Left ventricle myocardium superior (tissue), 1 donor: ENCODE data around the gene TFDP1. TPM values are rescaled to one million over a fixed set of nuclear protein-coding genes. Genes with fewer than 3 reads are reported as not detected.
"Not testable (repeated sequence)": the region's sequence is repeated elsewhere in the genome, so short reads cannot be mapped to it uniquely, and the experiment has no call there.

Source experiments
- ATAC-seq: fragments of 200-7000 bp; cut with Tn5 transposase; one replicate; pipeline ENCODE4 v1.9.1; 2020; ENCODE audit warnings: mild to moderate bottlenecking, moderate library complexity
- DNase-seq: peaks from one replicate; pipeline ENCODE4 v3.0.0-alpha.2; 2020
- intact Hi-C: fragments of 100-400 bp; cut with micrococcal nuclease; formaldehyde crosslinking; loops from one replicate; pipeline ENCODE4 v1.11.0; 2022
- total RNA-seq: library from RNA; stranded (reverse); fragmentation: NEBNext Ultra II Directional; extraction: Animal tissue kit (Norgen Biotek cat#: 25700); gene quantifications from one replicate; pipeline ENCODE4 v1.2.1, GENCODE V29; 2021
- donor health status: DM: no; HTN: yes; CAD: no; lungs with severe emphysema.

TFDP1 gene
- total RNA-seq, 1 donor from 2014 or later: 45.1 TPM

DNA sequence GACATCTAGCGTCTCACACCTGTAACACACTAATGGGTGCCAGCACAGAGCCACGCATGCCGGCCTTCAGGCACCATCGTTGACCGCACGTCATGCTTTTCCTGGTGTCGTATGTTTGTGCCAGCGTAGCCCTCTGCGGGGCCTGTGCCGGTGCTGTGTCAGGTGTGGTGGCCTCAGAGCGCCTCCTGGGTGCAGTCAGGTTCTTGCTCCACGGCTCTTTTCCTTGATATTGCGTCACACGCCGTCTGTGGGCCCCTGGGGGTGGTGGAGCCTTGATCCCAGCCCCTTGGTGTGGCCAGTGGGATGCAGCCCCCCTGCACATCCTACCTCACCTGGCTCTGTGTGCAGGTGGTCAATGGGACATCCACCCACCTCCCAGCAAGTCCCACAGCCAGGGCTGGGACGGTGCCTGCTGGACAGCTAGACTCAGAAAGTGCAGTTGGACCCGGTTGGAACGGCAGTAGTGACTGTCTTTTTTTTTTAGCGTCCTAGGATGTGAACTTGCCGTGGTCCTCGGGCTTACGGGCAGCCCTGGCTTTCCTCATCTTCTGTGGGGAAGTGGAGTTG, 24.5 kb downstream of the TFDP1 start:
- ATAC-seq: no peak
- intact Hi-C loops: no loop called here
- no peak for DNase-seq

DNA sequence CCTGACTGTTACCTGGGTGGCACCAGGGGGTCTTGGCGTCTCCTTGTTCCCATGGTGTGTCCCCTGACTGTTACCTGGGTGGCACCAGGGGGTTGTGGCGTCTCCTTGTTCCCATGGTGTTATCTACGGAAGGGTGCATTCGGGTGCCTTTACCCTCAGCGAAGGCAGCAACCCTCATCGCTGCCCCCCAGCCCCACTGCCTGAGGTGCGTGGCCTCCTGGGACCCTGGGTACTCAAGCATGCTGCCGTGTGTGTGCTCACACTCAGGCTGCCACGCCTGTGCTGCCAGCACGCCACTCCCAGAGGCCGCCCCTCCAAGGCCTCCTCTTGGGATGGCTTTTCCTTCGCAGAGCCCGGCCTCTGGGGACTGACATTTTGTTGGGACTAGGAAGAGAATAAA, 25.1 kb downstream of the TFDP1 start:
- DNase-seq (no peak), ATAC-seq (no peak)
- intact Hi-C loops: no loop called here

DNA sequence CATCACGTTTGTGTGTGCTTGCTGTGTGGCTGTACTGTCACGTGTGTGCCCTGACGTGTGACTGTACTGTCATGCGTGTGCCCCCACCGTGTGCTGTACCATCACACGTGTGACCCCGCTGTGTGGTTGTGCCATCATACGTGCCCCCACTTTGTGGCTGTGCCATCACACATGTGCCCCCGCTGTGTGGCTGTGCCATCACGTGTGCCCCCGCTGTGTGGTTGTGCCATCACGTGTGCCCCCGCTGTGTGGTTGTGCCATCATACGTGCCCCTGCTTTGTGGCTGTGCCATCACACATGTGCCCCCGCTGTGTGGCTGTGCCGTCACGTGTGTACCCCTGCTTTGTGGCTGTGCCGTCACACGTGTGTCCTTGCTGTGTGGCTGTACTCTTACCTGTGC, 25.7 kb downstream of the TFDP1 start:
- intact Hi-C loops: no loop called here
- ATAC-seq: no peak
- DNase-seq: no peak

DNA sequence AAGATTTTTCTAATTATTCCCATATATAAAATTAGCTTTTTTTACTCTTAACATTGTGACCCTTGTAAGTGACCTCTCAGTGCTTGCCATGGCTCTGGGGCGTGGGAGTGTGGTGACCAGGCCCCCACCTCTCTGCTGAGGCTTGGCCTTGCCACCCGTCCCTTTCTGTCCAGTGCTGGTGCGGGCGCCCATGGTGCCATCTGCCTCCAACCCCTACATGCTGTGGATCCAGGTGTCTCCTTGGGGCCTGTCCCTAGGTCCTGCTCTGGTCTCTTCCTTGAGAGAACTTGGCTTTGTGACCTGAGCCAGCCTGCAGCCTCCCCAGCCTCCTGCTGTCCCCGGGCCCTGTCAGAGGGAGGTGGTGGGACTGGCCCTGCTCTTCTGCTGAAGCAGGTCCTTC, 27.4 kb downstream of the TFDP1 start:
- ATAC-seq (no peak), DNase-seq (no peak)
- intact Hi-C loops: no loop called here

DNA sequence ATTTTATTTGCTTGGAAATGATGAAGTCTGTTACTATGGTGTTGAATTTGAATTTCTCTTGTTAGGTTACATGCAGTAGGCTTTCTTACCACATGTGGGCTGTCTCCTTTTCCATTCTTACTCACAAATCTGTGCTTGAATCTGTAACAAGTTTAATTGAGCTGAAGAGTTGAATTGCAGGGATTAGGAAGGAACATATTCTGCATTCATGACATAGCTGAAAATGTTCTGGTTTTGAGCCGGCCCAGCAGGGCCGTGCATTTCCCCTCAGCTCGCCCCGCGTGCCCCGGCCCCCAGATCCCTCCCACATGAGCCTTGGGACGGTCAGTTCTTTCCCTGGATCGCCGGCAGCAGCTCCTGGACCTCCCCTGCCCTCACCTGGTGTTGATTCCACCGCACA, 28.1 kb downstream of the TFDP1 start:
- DNase-seq: no peak
- no peak for ATAC-seq
- intact Hi-C loops: no loop called here

DNA sequence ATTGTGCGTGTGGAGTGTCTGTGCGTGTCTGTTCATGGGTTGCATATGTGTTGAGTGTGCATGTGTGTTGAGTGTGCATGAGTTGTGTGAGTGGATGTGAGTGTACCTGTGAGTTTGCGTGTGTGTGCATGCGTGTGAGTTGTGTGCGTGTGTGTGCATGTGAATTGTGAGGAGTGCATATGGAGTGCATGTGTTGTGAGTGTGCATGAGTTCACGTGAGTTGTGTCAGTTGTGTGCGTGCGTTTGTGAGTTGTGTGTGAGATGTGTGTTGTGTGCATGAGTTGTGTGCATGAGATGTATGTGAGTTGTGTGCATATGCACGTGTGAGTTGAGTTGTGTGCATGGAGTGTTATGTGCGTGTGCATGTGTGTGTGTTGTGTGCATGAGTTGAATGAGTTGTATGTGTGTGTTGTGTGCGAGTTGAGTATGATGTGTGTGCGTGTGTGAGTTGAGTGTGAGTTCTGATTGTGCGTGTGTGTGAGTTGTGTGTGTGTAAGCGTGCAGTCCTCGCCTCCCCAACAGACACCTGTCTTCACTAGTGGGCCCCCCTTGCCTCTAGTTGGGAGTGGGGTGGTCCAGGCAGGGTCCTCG, 29.3 kb downstream of the TFDP1 start:
- ATAC-seq (no peak), DNase-seq (no peak)

DNA sequence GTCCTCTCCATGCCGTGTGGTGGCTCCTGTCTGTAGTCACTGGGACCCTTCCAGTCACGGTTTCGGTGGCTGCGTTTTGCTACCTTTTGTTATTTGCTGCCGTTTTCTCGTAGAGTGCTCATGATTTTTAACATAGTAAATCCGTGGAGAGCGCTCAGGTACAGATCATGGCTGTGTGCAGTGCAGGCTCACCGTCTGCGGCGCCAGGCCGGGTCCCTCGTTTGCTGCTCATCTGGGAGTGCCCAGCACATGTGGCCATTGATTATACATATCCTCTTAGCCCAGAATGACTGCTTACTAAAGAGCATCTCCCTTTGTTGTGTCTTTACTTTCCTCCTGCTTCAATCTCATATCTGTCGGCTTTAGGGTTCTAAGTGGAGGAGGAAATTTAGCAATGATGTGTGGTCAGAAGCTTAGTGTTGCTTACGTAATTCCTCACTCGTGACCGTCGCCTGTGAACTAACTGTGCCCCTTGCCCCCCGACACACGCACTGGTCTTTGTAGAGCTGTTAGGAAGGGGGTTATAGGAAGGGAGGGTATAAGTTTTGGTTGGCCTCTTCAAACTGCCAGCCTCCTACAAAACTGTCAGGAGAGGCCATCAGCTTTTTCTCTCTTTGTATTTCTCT, 31.8 kb downstream of the TFDP1 start:
- ATAC-seq (no peak), DNase-seq (peak; percentile 21)
- intact Hi-C loops: no loop called here

More for the DNA sequence above, 29.3 kb downstream of the TFDP1 start:
- intact Hi-C loops: no loop called here

DNA sequence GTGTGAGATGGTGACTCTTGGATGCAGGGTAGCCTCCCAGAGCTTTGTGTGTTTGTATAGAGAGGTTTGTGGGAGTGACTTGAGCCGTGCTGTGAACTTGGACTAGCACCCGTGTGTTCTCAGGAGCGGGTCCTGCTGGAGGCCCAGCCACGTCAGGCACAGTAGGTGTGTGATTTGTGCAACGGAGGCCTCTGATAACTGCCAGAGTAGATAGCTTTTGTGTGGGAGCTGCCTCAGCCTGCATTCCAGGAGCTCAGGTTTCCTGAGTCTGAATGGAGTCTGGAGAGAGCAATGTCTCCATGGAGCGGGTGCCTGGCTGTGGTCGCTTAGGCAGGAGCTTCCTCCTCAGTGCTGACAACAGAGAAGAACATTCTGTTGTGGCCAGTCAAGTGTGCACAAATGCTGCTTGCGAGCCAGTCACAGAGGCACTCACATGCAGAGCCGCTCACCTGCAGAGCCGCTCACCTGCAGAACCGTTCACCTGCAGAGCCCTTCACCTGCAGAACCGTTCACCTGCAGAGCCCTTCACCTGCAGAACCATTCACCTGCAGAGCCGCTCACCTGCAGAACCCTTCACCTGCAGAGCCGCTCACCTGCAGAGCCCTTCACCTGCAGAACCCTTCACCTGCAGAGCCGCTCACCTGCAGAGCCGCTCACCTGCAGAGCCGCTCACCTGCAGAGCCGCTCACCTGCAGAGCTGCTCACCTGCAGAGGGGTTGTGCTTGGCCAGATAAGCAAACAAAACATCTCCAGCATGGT, 32.6 kb downstream of the TFDP1 start:
- DNase-seq (peak; percentile 27), ATAC-seq (peak; percentile 42)
- intact Hi-C loops: no loop called here

DNA sequence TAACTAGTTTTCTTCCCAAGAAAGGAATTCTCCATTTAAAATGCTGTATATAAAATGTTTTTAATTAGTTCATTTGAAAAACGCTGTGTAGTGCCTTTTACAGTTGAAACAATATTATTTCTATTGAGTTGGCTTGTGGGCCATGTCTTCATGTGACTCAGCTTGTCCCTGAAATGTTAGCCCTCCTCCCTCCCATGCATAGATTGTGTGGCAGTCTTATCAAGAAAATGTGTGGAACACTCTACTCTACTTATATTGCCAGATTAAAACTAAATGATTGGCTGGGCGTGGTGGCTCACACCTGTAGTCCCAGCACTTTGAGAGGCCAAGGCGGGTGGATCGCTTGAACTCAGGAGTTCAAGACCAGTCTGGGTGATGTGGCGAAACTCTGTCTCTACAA, 33.4 kb downstream of the TFDP1 start:
- intact Hi-C loops: no loop called here
- DNase-seq: peak; percentile 6
- no peak for ATAC-seq

DNA sequence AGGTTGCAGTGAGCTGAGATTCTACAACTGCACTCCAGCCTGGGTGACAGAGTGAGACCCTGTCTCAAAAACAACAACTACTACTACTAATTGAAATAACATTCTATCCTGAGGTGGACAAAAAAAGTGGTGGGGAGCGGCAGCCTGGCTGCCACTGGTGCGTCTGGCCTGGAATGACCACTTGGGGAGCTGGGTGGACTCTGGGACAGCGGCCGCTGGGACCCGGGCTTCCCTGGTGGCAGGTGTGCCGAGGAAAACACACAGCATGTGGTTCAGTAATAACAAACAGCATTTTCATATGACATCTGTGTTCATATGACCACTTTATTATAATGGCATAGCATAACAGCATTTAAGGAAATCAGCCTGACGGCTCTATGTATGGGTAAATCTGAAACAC, 33.9 kb downstream of the TFDP1 start:
- DNase-seq (peak; percentile 9), ATAC-seq (no peak)
- intact Hi-C loops: no loop called here

DNA sequence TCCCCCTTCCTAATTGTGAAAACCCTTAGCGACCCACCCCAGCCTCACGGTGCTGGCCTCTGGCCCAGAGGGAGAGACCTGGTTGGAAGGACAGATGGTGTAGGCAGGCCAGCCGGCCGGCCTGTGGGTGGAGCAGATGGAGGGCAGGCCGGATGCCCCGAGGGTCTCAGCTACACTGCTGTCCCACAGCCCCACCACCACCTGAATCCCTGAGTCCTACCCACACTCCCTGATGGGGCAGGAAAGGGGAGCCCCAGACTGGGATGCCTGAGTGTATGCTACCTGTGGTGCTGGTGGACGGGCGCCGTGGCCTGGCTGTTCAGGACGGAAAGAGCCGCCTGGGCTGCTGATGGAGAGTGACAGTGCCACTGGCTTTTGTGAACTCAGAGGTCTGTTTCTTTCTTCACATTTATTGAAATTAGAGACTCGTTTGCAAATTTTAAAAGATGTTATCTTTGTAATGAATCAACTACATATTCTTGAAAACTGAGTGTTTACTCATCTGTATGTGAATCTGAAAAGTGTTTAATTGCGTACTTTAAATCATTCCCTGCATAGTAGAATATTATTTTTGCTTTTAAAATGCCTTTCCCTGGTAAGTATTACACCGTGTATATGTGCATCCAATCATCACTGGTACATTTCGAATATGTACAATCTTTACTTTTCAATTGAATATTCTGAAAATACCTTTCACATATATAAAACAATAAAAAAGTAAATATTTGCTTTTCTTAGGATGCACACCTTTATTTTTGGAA, 35.7 kb downstream of the TFDP1 start:
- DNase-seq (peak; percentile 13), ATAC-seq (no peak)
- intact Hi-C loops: no loop called here

DNA sequence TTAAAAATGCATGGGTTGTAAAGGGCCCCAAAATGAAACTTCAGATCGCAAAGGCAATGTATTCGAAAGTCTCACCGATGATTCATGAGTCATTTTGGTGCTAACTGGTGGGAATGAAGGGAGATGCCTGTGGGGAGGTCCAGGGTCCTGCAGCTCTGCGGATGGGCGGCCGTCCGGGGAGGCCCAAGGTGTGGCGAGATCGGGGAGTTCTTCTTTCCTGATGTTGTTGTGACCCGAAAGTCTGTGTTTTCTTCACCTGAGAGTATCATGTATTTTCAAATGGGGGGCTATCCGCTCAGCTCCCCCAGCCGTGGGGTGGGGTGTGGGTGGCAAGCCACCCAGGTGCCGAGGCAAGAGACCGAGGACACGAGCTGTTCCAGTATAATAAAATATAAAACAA, 36.5 kb downstream of the TFDP1 start:
- DNase-seq (peak; percentile 10), ATAC-seq (no peak)
- intact Hi-C loops: no loop called here

DNA sequence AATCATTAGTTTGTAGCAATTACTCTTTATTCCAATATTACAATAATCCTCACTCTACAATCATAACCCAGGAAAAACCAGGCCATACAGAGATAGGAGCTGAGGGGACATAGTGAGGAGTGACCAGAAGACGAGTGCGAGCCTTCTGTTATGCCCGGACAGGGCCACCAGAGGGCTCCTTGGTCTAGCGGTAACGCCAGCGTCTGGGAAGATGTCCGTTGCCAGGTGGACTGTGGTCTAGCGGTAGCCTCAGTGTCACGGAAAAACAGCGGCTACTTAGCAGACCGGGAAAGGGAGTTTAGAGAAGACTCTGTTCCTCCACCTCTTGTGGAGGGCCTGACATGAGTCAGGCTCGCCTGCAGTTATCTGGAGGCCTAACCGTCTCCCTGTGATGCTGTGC, 36.9 kb downstream of the TFDP1 start:
- ATAC-seq, intact Hi-C loops, DNase-seq: not testable (repeated sequence)

DNA sequence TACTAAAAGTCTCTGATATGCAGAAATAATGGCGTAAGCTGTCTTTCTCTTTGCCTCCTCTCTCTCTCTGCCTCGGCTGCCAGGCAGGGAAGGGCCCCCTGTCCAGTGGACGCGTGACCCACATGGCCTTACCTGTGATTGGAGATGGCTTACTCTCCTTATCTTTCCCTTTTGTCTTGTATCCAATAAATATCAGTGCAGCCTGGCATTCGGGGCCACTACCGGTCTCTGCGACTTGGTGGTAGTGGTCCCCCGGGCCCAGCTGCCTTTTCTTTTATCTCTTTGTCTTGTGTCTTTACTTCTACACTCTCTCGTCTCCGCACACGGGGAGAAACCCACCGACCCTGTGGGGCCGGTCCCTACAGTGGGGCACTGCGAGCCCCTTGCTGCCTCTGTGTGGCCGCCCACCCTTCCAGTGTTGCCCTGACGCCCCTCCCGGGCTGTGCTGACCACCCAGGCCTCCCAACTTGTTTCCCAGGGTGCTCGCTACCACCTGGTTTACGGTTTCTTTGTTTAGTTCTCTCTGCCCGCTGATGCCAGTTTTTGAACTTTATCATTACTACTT, 37.5 kb downstream of the TFDP1 start:
- intact Hi-C loops, ATAC-seq: not testable (repeated sequence)

DNA sequence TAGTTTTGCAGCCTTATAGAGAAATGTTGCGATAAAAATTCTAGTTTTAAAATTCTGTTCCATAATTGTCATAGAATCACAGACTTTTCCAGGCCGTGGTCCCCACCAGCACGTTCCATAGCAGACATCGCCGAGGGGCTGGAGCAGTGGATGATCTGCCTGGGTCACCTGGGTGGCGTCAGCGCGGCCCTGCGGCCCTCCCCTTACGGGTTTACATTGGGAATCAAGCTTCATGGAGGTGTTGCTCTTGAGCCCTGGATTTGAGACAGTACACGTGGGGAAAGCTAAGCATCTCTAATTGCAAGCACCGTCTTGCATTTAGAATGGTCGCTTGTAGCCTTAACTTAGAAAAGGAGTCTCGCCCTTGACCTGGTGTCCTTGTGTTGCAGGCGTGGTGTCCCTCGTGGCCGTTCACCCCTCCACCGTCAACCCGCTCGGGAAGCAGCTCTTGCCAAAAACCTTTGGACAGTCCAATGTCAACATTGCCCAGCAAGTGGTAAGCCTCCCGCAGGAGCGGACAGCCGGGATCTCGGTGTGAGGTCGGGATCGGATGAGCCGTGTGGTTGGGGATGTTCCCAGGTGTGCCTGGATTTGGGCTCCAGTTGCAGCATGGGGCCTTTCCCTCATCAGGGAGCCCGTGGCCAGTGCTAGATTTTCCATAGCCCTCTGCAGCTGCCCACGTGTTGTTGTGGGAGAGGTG, 38.4 kb downstream of the TFDP1 start:
- intact Hi-C loops: no loop called here
- no peak for ATAC-seq
- DNase-seq: no peak

More for the DNA sequence above, 37.5 kb downstream of the TFDP1 start:
- not testable (repeated sequence) for DNase-seq

DNA sequence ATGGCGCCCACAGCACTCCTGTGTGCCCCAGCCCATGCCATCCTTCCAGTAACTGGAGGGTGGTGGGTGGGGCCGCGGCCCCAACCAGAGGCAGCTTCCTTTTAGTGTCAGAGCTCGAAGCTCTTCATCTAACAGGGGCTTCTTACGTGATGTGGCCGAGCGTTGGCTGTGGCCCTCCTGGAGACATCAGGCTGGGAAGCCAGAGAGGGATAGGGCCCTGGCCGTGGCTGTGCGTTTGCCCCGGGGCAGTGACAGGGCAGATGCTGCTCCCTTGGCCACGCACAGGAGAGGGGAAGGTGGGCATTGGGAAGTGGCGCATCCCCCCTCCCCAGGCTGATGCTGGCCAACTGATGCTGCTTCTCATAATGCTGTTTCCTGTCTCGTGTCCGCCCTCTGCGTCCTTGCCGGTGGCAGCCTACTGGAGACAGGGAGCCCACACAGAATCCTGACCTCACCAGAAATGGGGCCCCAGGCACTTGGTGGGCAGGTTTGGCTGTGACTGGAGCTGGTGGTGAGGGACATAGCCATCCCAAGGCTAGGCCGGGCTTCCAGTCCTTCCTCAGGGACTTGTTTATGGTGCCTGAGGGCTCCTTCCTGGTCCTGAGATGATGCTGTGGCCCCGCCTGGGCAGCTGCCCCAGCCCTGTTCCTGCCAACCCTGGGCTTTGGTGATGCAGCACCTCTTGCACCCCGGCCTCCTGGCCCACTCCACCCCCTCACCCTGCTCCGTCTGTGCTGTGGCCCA, 39.1 kb downstream of the TFDP1 start:
- DNase-seq (no peak), ATAC-seq (no peak)
- intact Hi-C loops: no loop called here

DNA sequence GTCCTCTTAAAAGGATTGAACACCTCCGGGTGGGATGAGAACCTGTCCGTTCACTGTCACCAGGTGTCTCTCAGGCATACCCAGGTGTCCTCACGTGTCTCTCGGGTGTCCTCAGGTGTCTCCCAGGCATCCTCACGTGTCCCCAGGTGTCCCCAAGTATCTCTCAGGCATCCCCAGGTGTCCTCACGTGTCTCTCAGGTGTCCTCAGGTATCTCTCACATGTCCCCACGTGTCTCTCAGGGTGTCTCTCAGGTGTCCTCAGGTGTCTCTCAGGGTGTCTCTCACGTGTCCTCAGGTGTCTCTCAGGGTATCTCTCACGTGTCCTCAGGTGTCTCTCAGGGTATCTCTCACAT, 39.7 kb downstream of the TFDP1 start:
- ATAC-seq: no peak
- intact Hi-C loops: no loop called here
- DNase-seq: no peak
